Astrocyte (in vitro differentiated cells and primary cell): Measurements from ENCODE around the gene ACKR2. TPM values are rescaled to one million over a fixed set of nuclear protein-coding genes. Genes with fewer than 3 reads are reported as not detected.

Source experiments
- DNase-seq: peaks from one replicate; pipeline ENCODE4 v3.0.0-alpha.2; 2010; ENCODE audit warnings: low read depth
- FAIRE-seq: peaks from 2 replicates; lab custom pipeline; 2011; peaks lifted over from hg19 to GRCh38; lab: Jason Lieb, UNC
- H2AFZ ChIP-seq: 2 replicates; pipeline ENCODE4 v1.6.0; 2012; ENCODE audit warnings: low read depth, low read length, inconsistent platforms
- H3K27ac ChIP-seq: 2 replicates; pipeline ENCODE4 v1.5.1; 2011; ENCODE audit warnings: low read depth, low read length, inconsistent platforms
- H3K27me3 ChIP-seq: 2 replicates; pipeline ENCODE4 v1.6.0; 2011; ENCODE audit warnings: low read length, inconsistent platforms; ENCODE audit not compliant: insufficient read depth
- H3K36me3 ChIP-seq: 2 replicates; pipeline ENCODE4 v1.5.1; 2011; ENCODE audit warnings: low read length, inconsistent platforms; ENCODE audit not compliant: insufficient read depth
- H3K4me1 ChIP-seq: 2 replicates; pipeline ENCODE4 v1.5.1; 2011; ENCODE audit warnings: low read length, inconsistent platforms; ENCODE audit not compliant: insufficient read depth
- H3K4me2 ChIP-seq: 2 replicates; pipeline ENCODE4 v1.6.0; 2012; ENCODE audit warnings: low read length, inconsistent platforms
- H3K4me3 ChIP-seq: 2 replicates; pipeline ENCODE4 v1.5.1; 2011; ENCODE audit warnings: low read depth, mild to moderate bottlenecking, low read length, inconsistent platforms; ENCODE audit not compliant: insufficient read depth
- H3K79me2 ChIP-seq: 2 replicates; pipeline ENCODE4 v1.6.0; 2012; ENCODE audit warnings: mild to moderate bottlenecking, low read length, inconsistent platforms; ENCODE audit not compliant: insufficient read depth
- H3K9ac ChIP-seq: 2 replicates; pipeline ENCODE4 v1.6.0; 2012; ENCODE audit warnings: mild to moderate bottlenecking, low read length, inconsistent platforms
- H3K9me3 ChIP-seq: 2 replicates; pipeline ENCODE4 v1.5.1; 2012; ENCODE audit warnings: low read depth, mild to moderate bottlenecking, low read length, inconsistent platforms; ENCODE audit not compliant: insufficient read depth
- H4K20me1 ChIP-seq: 2 replicates; pipeline ENCODE4 v1.6.0; 2012; ENCODE audit warnings: low read length, inconsistent platforms; ENCODE audit not compliant: insufficient read depth
- H3K27ac Mint-ChIP-seq: one replicate; pipeline ENCODE4 v1.8.0; 2021; ENCODE audit warnings: mild to moderate bottlenecking, mixed read lengths; ENCODE audit not compliant: unreplicated experiment
- H3K27me3 Mint-ChIP-seq: one replicate; pipeline ENCODE4 v1.8.0; 2021; ENCODE audit warnings: low read depth, mixed read lengths; ENCODE audit not compliant: unreplicated experiment
- H3K36me3 Mint-ChIP-seq: one replicate; pipeline ENCODE4 v1.8.0; 2021; ENCODE audit warnings: low read depth, mixed read lengths; ENCODE audit not compliant: unreplicated experiment
- H3K4me1 Mint-ChIP-seq: one replicate; pipeline ENCODE4 v1.8.0; 2021; ENCODE audit warnings: low read depth, mixed read lengths; ENCODE audit not compliant: unreplicated experiment
- H3K4me3 Mint-ChIP-seq: one replicate; pipeline ENCODE4 v1.8.0; 2021; ENCODE audit warnings: mild to moderate bottlenecking, moderate library complexity, mixed read lengths; ENCODE audit not compliant: unreplicated experiment
- H3K9me3 Mint-ChIP-seq: one replicate; pipeline ENCODE4 v1.8.0; 2021; ENCODE audit warnings: mild to moderate bottlenecking, mixed read lengths; ENCODE audit not compliant: unreplicated experiment
- CTCF ChIP-seq: IDR thresholded peaks from 2 replicates; pipeline ENCODE4 v1.5.1; 2011; ENCODE audit warnings: low read depth, mild to moderate bottlenecking, inconsistent platforms, low read length, moderate library complexity; ENCODE audit not compliant: insufficient read depth
- EZH2 ChIP-seq: IDR thresholded peaks from 2 replicates; pipeline ENCODE4 v1.6.1; 2012; ENCODE audit warnings: mild to moderate bottlenecking, low read length, inconsistent platforms; ENCODE audit not compliant: insufficient read depth
- total RNA-seq: library from RNA; stranded (reverse); gene quantifications from 2 replicates; pipeline ENCODE4 v1.2.1, GENCODE V29; 2021

Gene ACKR2
- total RNA-seq, 1 donor from 2014 or later = 1.7 TPM

- peaks cover 16% of the 10 kb centered on the region for H3K4me1 Mint-ChIP-seq
- no peak overlapping the region for H3K4me3 ChIP-seq
- TF ChIP-seq CTCF (no peak), EZH2 (no peak)
- no peaks in the 10 kb centered on the region for H3K4me1 ChIP-seq
- H4K20me1 ChIP-seq = no peaks in the 10 kb centered on the region
- H3K36me3 Mint-ChIP-seq = no peaks in the 10 kb centered on the region
- H2AFZ ChIP-seq = no peak overlapping the region
- H3K27me3 ChIP-seq = no peaks in the 10 kb centered on the region
- no peaks in the 10 kb centered on the region for H3K9me3 ChIP-seq
- H3K79me2 ChIP-seq = no peaks in the 10 kb centered on the region
- H3K36me3 ChIP-seq = no peaks in the 10 kb centered on the region
- no peak overlapping the region for H3K4me2 ChIP-seq
- DNase-seq (no peak), FAIRE-seq (no peak)
- H3K27ac ChIP-seq = no peak overlapping the region
- no peak overlapping the region for H3K4me3 Mint-ChIP-seq
- no peaks in the 10 kb centered on the region for H3K9me3 Mint-ChIP-seq
- H3K9ac ChIP-seq = no peak overlapping the region
- peaks cover 9% of the 10 kb centered on the region for H3K27me3 Mint-ChIP-seq
- no peak overlapping the region for H3K27ac Mint-ChIP-seq
Observed at GRCh38 chr3:42841332-42841731, 32.1 kb downstream of the ACKR2 start.

GRCh38 chr3:42843713-42844411 is 34.6 kb downstream of the ACKR2 start:
- Mint-ChIP-seq H3K9me3 (no peaks in the 10 kb centered on the region), H3K27me3 (peaks cover 5% of the 10 kb centered on the region), H3K4me1 (peaks cover 30% of the 10 kb centered on the region), H3K27ac (peak overlapping the region; percentile 3), H3K4me3 (no peak overlapping the region), H3K36me3 (no peaks in the 10 kb centered on the region)
- DNase-seq (no peak), FAIRE-seq (no peak)
- H3K36me3 ChIP-seq = no peaks in the 10 kb centered on the region
- no peaks in the 10 kb centered on the region for H3K27me3 ChIP-seq
- H3K4me2 ChIP-seq = no peak overlapping the region
- no peak overlapping the region for H3K4me3 ChIP-seq
- H4K20me1 ChIP-seq = no peaks in the 10 kb centered on the region
- no peak overlapping the region for H2AFZ ChIP-seq
- H3K9me3 ChIP-seq = no peaks in the 10 kb centered on the region
- H3K4me1 ChIP-seq = no peaks in the 10 kb centered on the region
- no peak overlapping the region for H3K9ac ChIP-seq
- H3K27ac ChIP-seq = no peak overlapping the region
- TF ChIP-seq CTCF (no peak), EZH2 (no peak)
- H3K79me2 ChIP-seq = no peaks in the 10 kb centered on the region

GRCh38 chr3:42844412-42844713 is 35.1 kb downstream of the ACKR2 start:
- H3K4me1 ChIP-seq = no peaks in the 10 kb centered on the region
- H4K20me1 ChIP-seq = no peaks in the 10 kb centered on the region
- TF ChIP-seq EZH2 (no peak), CTCF (no peak)
- Mint-ChIP-seq H3K27ac (no peak overlapping the region), H3K27me3 (peaks cover under 1% of the 10 kb centered on the region), H3K4me1 (peaks cover 30% of the 10 kb centered on the region), H3K4me3 (no peak overlapping the region), H3K9me3 (no peaks in the 10 kb centered on the region), H3K36me3 (no peaks in the 10 kb centered on the region)
- DNase-seq = no peak
- no peak overlapping the region for H3K4me2 ChIP-seq
- no peak overlapping the region for H2AFZ ChIP-seq
- no peak overlapping the region for H3K9ac ChIP-seq
- H3K79me2 ChIP-seq = no peaks in the 10 kb centered on the region
- no peaks in the 10 kb centered on the region for H3K27me3 ChIP-seq
- no peaks in the 10 kb centered on the region for H3K36me3 ChIP-seq
- no peak overlapping the region for H3K4me3 ChIP-seq
- H3K27ac ChIP-seq = no peak overlapping the region
- no peak for FAIRE-seq
- no peaks in the 10 kb centered on the region for H3K9me3 ChIP-seq
